DND-41 (cell line): ENCODE data around the gene RAD23B.

Source experiments
- ATAC-seq: fragments of 200-7000 bp; cut with Tn5 transposase; 3 replicates; pipeline ENCODE4 v1.9.1; 2021; ENCODE audit warnings: low read depth; ENCODE audit not compliant: insufficient read depth
- DNase-seq: peaks from one replicate; pipeline ENCODE4 v3.0.0-alpha.2; 2020
- H2AFZ ChIP-seq: 2 replicates; pipeline ENCODE4 v1.6.0; 2012; ENCODE audit warnings: low read depth, low read length
- H3K27ac ChIP-seq: 2 replicates; pipeline ENCODE4 v1.5.1; 2012; ENCODE audit warnings: low read length, inconsistent platforms
- H3K27me3 ChIP-seq: fragments of 200-600 bp; sonication (generic); 2 replicates; pipeline ENCODE4 v1.6.0; 2012; ENCODE audit warnings: low read length, mild to moderate bottlenecking, inconsistent platforms; ENCODE audit not compliant: insufficient read depth, poor library complexity
- H3K36me3 ChIP-seq: 2 replicates; pipeline ENCODE4 v1.5.1; 2012; ENCODE audit warnings: low read length, inconsistent platforms; ENCODE audit not compliant: insufficient read depth
- H3K4me1 ChIP-seq: 2 replicates; pipeline ENCODE4 v1.5.1; 2012; ENCODE audit warnings: mild to moderate bottlenecking, low read length; ENCODE audit not compliant: insufficient read depth
- H3K4me2 ChIP-seq: 2 replicates; pipeline ENCODE4 v1.6.0; 2012; ENCODE audit warnings: mild to moderate bottlenecking, moderate library complexity, low read length, inconsistent platforms; ENCODE audit not compliant: insufficient read depth
- H3K4me3 ChIP-seq, 2 experiments: fragments of 200-600 bp in 1 of 2; shearing (Covaris generic) in 1 of 2; 2 replicates each; pipeline ENCODE4 v1.5.1; 2012 to 2016; ENCODE audit warnings: inconsistent platforms in 2 of 2, low read length in 2 of 2, mild to moderate bottlenecking in 2 of 2, low read depth in 1 of 2, moderate library complexity in 1 of 2
- H3K79me2 ChIP-seq: 2 replicates; pipeline ENCODE4 v1.6.0; 2012; ENCODE audit warnings: low read length, inconsistent platforms; ENCODE audit not compliant: insufficient read depth
- H3K9ac ChIP-seq: 2 replicates; pipeline ENCODE4 v1.6.0; 2012; ENCODE audit warnings: low read depth, mild to moderate bottlenecking, inconsistent platforms, low read length, moderate library complexity
- H3K9me3 ChIP-seq: 2 replicates; pipeline ENCODE4 v1.5.1; 2012; ENCODE audit warnings: low read length, moderate library complexity, mild to moderate bottlenecking, inconsistent platforms; ENCODE audit not compliant: insufficient read depth, severe bottlenecking
- H4K20me1 ChIP-seq: 2 replicates; pipeline ENCODE4 v1.6.0; 2012; ENCODE audit warnings: low read length; ENCODE audit not compliant: insufficient read depth
- EZH2 ChIP-seq: IDR thresholded peaks from 3 replicates; pipeline ENCODE4 v1.6.1; 2012; ENCODE audit warnings: borderline replicate concordance, low read depth, mild to moderate bottlenecking, moderate library complexity, low read length, inconsistent platforms; ENCODE audit not compliant: severe bottlenecking
- TF ChIP-seq, protein P1 (sequence below): IDR thresholded peaks from 2 replicates; pipeline ENCODE4 v1.5.1; 2012; ENCODE audit warnings: borderline replicate concordance, low read length, moderate library complexity, mild to moderate bottlenecking; ENCODE audit not compliant: poor library complexity, severe bottlenecking; ENCODE audit errors: extremely low read depth

The RAD23B gene

GRCh38 chr9:107328510-107328909, 45.4 kb downstream of the RAD23B start:
- peaks cover 3% of the 10 kb centered on the region; the same call in 1 of the 2 replicates for H3K4me1 ChIP-seq
- no peak overlapping the region for H3K9ac ChIP-seq
- H3K27me3 ChIP-seq = no peaks in the 10 kb centered on the region
- no peak overlapping the region for H3K4me2 ChIP-seq
- no peaks in the 10 kb centered on the region for H3K9me3 ChIP-seq
- peaks cover 16% of the 10 kb centered on the region for H4K20me1 ChIP-seq
- H3K79me2 ChIP-seq = peaks cover 39% of the 10 kb centered on the region
- no peak for DNase-seq
- TF ChIP-seq, protein P1, sequence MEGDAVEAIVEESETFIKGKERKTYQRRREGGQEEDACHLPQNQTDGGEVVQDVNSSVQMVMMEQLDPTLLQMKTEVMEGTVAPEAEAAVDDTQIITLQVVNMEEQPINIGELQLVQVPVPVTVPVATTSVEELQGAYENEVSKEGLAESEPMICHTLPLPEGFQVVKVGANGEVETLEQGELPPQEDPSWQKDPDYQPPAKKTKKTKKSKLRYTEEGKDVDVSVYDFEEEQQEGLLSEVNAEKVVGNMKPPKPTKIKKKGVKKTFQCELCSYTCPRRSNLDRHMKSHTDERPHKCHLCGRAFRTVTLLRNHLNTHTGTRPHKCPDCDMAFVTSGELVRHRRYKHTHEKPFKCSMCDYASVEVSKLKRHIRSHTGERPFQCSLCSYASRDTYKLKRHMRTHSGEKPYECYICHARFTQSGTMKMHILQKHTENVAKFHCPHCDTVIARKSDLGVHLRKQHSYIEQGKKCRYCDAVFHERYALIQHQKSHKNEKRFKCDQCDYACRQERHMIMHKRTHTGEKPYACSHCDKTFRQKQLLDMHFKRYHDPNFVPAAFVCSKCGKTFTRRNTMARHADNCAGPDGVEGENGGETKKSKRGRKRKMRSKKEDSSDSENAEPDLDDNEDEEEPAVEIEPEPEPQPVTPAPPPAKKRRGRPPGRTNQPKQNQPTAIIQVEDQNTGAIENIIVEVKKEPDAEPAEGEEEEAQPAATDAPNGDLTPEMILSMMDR = no peak
- TF ChIP-seq EZH2 = no peak
- H3K4me3 ChIP-seq = no peak overlapping the region
- no peak overlapping the region for H2AFZ ChIP-seq
- H3K27ac ChIP-seq = no peak overlapping the region
- ATAC-seq = no peak
- H3K36me3 ChIP-seq = peaks cover 92% of the 10 kb centered on the region

DNA sequence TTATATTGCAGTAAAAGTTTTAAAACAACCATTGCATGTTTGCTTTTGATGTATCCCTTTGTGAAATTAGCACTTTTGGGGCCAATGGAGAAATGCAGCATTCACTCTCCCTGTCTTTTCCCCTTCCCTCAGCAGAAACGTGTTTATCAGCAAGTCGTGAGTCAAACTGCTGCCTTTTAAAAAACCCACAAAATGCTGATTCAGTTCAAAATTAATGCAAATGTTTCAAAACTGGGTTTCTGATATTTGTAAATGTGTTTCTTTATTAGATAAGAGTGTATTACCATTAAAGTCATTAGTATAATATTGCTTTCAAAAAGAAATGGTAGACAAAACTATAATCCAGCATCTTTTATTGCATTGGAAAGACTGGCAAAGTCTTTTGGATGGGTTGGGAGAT, 47.3 kb downstream of the RAD23B start:
- Histone ChIP-seq H2AFZ (no peak overlapping the region), H3K9ac (no peak overlapping the region), H3K79me2 (peaks cover 25% of the 10 kb centered on the region), H3K27me3 (no peaks in the 10 kb centered on the region), H3K4me3 (no peak overlapping the region), H3K36me3 (peaks cover 86% of the 10 kb centered on the region), H3K4me1 (peaks cover 3% of the 10 kb centered on the region; the same call in 1 of the 2 replicates), H4K20me1 (peaks cover 16% of the 10 kb centered on the region), H3K4me2 (no peak overlapping the region), H3K27ac (no peak overlapping the region), H3K9me3 (no peaks in the 10 kb centered on the region)
- no peak for ATAC-seq
- TF ChIP-seq EZH2 = no peak
- TF ChIP-seq, protein P1 = no peak
- no peak for DNase-seq

DNA sequence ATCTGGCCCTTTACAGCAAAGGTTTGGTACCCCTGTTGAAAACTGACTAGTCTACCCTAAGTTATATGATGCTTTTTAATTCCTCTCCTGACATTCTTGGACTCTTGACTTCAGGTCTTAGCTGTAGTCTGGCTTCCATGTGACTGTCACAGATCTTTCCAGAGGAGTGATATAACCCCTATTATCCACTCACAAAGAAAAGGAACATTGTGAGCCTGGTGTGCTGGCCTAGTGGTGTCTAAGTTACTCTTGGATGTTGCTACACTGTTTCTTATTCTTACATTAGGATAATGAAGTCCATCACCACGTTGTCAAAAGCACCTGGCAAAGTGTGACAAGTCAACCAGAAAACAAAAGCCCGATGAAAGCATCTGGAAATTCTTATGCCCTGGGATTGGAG, 49.8 kb downstream of the RAD23B start:
- Histone ChIP-seq H4K20me1 (peaks cover 13% of the 10 kb centered on the region), H3K4me1 (no peaks in the 10 kb centered on the region), H3K4me3 (no peak overlapping the region), H3K27ac (no peak overlapping the region), H2AFZ (no peak overlapping the region), H3K36me3 (peaks cover 72% of the 10 kb centered on the region), H3K9me3 (no peaks in the 10 kb centered on the region), H3K27me3 (no peaks in the 10 kb centered on the region), H3K79me2 (peaks cover 7% of the 10 kb centered on the region), H3K9ac (no peak overlapping the region), H3K4me2 (no peak overlapping the region)
- no peak for TF ChIP-seq EZH2
- TF ChIP-seq, protein P1 = no peak
- ATAC-seq (no peak), DNase-seq (no peak)

DNA sequence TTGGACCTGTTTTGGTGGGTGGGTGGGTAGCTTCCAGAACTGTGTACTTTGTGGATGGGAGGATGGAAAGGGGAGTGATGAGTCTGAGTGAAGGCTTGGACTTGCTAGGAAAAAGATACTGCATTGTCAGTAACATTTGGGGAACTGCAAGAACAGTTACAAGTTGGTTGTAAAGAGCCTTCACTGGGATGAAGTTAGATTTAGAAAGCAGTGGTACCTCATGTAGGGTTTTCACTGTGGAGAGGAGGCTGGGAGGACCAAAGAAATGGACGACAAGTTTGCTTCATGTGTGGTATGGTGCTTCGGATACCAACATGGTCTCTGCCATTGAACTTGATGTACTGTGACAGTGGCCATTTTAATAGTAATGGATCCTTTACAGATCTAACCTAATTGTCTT, 50.3 kb downstream of the RAD23B start:
- ATAC-seq = no peak
- Histone ChIP-seq H3K9ac (no peak overlapping the region), H3K9me3 (no peaks in the 10 kb centered on the region), H3K36me3 (peaks cover 69% of the 10 kb centered on the region), H3K4me3 (no peak overlapping the region), H3K27me3 (no peaks in the 10 kb centered on the region), H3K79me2 (peaks cover 2% of the 10 kb centered on the region), H3K4me2 (no peak overlapping the region), H4K20me1 (peaks cover 9% of the 10 kb centered on the region), H3K4me1 (no peaks in the 10 kb centered on the region), H3K27ac (no peak overlapping the region), H2AFZ (no peak overlapping the region)
- TF ChIP-seq, protein P1 = no peak
- TF ChIP-seq EZH2 = no peak
- DNase-seq = no peak
